Activated CD8-positive, alpha-beta memory T cell treated with anti-CD3 and anti-CD28 coated beads, Interleukin-2, amount 50 U/mL, for 24 hours (primary cell): ENCODE measurements around the gene HECA.

Source experiments
- DNase-seq: peaks from one replicate; pipeline ENCODE4 v3.0.0-alpha.2; 2020; ENCODE audit errors: extremely low read depth

The HECA gene

DNA sequence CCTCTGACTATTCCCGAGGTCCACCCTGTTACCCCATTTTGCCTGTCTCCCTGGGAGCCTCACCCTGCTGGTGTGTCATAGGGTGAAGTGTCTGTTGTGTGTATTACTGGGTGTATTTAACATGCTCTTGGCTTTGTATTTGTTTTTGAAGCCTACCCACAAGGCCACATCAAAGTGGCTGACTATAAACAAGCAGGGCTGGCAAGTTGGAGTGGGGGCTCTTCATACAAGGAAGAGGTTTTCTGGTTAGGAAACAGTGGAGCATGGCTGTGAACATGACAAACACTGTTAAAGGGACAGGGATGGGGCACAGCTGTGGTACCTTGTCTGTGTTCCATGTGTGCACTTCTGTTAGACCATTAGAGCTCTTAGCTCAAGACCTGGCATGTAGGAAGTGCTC lies 26.3 kb downstream of the HECA start:
- no peak for DNase-seq

DNA sequence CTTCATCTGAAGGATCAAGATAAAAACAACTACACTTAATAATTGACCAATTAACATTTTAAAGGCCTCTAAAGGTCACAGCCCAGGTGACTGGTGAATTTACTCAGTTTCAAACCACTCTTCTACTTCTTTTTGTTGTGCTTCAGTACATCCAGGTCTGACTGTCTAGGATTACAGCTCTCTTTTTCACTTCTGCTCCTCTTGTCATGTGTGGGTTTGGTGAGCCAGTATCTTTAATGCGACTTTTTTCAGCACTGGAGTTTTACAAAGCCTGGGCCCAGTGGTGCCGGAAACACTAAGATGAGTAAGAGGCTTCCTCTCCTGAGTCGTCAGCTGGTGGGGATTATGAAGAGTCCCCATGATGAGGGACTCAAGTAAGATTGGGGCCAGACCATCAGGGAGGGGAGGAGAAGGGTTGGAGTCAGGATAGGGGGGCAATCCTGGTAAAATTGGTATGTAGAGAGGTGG lies 27.0 kb downstream of the HECA start:
- DNase-seq = no peak

GRCh38 chr6:139164001-139164400 lies 29.1 kb downstream of the HECA start:
- no peak for DNase-seq

DNA sequence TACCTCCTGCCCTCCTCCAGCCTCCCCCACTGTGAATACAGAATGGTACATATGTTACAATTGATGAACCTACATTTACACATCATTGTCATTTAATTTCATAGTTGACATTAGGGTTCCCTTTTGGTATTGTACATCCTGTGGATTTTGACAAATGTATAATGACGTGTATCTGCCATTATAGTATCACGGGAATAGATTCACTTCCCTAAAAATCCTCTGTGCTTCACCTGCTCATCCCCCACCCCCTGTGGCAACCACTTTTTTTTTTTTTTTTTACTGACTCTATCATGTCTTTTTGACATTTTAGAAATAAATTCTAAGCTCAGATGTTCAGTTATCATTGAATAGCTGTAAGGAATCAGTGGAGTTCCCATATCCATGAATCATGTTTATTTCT lies 30.4 kb downstream of the HECA start:
- no peak for DNase-seq

GRCh38 chr6:139166238-139166955 lies 31.5 kb downstream of the HECA start:
- no peak for DNase-seq

DNA sequence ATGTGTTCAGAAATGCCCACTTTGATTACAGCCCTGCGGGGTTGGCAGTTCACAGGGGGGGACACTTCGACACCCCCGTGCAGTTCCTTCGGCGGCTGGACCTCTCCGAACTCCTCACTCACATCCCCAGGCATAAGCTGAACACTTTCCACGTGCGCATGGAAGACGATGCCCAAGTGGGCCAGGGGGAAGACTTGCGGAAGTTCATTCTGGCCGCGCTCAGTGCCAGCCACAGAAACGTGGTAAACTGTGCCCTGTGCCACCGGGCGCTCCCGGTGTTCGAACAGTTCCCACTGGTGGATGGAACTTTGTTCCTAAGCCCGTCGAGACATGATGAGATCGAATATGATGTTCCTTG lies 32.1 kb downstream of the HECA start:
- no peak for DNase-seq

DNA sequence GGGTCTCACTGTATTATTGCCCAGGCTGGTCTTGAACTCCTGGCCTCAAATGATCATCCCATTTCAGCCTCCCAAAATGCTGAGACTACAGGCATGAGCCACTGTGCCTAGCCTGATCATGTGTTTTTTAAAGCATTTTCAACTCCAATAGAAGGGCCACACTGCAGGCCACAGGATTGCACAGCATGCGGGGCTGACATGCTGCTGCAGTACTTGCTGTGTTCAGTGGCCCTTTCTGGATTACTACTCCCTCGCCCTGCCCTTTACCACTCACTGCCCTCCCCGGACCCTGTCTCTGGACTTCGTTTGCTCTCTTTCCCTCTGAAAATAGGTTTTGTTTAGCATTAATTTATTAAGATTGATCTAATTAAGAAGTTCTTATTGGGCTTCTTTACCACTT lies 37.3 kb downstream of the HECA start:
- DNase-seq = no peak

- no peak for DNase-seq
These were observed 37.7 kb downstream of the HECA start for GRCh38 chr6:139172567-139172966.

GRCh38 chr6:139173172-139173571 lies 38.3 kb downstream of the HECA start:
- no peak for DNase-seq

- DNase-seq = no peak
These were observed 38.9 kb downstream of the HECA start for GRCh38 chr6:139173822-139174221.

- DNase-seq = no peak
These were observed 40.1 kb downstream of the HECA start for GRCh38 chr6:139174961-139175360.

GRCh38 chr6:139175389-139175948 lies 40.6 kb downstream of the HECA start:
- DNase-seq = no peak

GRCh38 chr6:139181236-139181635 lies 46.4 kb downstream of the HECA start:
- no peak for DNase-seq

GRCh38 chr6:139184047-139184446 lies 49.2 kb downstream of the HECA start:
- DNase-seq = no peak

GRCh38 chr6:139184459-139184858 lies 49.6 kb downstream of the HECA start:
- DNase-seq = no peak

DNA sequence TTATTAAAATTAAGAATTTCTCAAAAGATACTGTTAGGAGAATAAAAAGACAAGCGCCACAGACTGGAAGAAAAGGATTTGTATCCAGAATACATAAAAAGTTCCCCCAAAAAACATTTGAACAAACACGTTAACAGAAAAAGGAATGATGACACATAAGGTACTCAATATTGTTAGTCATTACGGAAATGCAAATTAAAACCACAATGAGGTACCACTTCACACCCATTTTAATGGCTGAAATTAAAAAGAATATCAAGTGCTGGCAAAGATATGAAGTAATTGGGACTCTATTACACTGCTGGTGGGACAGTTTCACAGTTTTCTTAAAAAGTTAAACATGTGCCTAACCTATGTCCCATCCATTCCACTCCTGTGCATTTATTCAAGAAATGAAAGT lies 51.4 kb downstream of the HECA start:
- no peak for DNase-seq

DNA sequence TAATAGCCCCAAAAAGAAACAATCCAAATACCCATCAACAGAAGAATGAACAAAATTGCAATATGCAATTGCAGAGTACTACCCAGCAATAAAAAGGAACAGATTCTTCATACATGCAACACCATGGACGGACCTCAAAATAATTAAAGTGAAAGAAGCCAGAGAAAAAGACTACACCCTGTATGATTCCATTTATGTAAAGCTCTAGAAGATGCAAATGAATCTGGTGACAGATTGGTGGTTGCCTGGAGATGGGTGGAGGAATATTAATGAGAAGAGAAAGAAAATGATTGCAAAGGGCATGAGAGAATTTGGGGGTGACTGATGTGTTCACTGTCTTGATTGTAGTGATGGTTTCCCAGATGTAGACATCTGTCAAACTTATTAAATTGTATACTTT lies 51.8 kb downstream of the HECA start:
- DNase-seq = no peak

- no peak for DNase-seq
These were observed 52.6 kb downstream of the HECA start for GRCh38 chr6:139187489-139187888.

GRCh38 chr6:139189665-139190064 lies 54.8 kb downstream of the HECA start:
- DNase-seq = no peak

- no peak for DNase-seq
These were observed 59.9 kb downstream of the HECA start for GRCh38 chr6:139194740-139195139.

DNA sequence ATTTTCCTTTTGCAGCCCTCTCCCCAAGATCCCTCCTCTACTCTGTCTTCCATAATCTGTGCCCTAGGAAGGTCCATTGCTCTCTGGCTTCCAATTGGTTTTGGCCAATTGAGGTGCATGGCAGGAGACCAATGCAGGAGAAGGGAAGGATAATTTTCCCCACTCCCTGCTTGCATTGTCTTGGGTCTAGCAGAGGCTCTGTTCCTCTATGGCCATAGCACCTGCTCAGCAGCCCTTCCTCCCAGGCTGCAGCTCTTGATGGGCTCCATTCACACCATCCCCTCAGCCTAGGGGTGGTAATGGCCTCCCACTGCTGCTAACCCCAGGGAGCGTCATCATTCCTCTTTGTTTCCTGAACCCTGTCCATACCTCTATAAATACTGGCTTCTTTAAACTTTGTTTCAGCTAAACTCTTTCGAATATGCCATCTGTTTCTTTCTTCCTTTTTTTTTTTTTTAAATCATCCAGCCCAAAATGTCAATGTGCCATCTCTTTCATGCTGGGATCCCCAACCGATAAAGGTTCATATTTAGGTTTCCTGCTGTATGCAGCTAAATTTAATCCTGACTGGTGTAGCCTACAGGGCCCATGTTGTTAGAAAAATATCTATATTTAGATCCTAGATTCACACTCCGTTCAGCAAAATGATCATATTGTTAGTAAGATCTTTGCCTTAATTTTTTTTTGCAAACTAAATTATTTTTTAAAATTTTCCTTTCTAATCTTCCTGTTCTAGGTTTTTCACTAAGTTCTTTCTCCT lies 63.8 kb downstream of the HECA start:
- no peak for DNase-seq

GRCh38 chr6:139201378-139201777 lies 66.5 kb downstream of the HECA start:
- DNase-seq = no peak

- DNase-seq = no peak
These were observed 70.1 kb downstream of the HECA start for GRCh38 chr6:139204978-139205377.
